Raji (cell line): ENCODE results near the gene AXL.

Experiments
- POLR2A ChIP-seq: IDR thresholded peaks from 2 replicates; pipeline ENCODE4 v1.6.1; 2011; ENCODE audit warnings: low read depth, low read length, control low read depth; ENCODE audit not compliant: insufficient read depth

Gene AXL

GRCh38 chr19:41274802-41275201 lies 55.8 kb downstream of the AXL start:
- no peak for TF ChIP-seq POLR2A

GRCh38 chr19:41276231-41276630 lies 57.2 kb downstream of the AXL start:
- TF ChIP-seq POLR2A, result no peak

- no peak for TF ChIP-seq POLR2A
Observed at GRCh38 chr19:41278478-41278877, 59.5 kb downstream of the AXL start.

GRCh38 chr19:41288673-41289530 lies 69.9 kb downstream of the AXL start:
- no peak for TF ChIP-seq POLR2A

GRCh38 chr19:41294393-41294792 lies 75.4 kb downstream of the AXL start:
- no peak for TF ChIP-seq POLR2A

- no peak for TF ChIP-seq POLR2A
Observed at GRCh38 chr19:41295499-41295898, 76.5 kb downstream of the AXL start.

GRCh38 chr19:41296433-41296871 lies 77.4 kb downstream of the AXL start:
- TF ChIP-seq POLR2A, result no peak

- TF ChIP-seq POLR2A, result no peak
Observed at GRCh38 chr19:41297628-41298347, 78.8 kb downstream of the AXL start.

GRCh38 chr19:41298348-41298964 lies 79.4 kb downstream of the AXL start:
- no peak for TF ChIP-seq POLR2A

GRCh38 chr19:41299046-41299754 lies 80.2 kb downstream of the AXL start:
- TF ChIP-seq POLR2A, result no peak

GRCh38 chr19:41299755-41300089 lies 80.7 kb downstream of the AXL start:
- TF ChIP-seq POLR2A, result no peak

GRCh38 chr19:41300555-41300954 lies 81.5 kb downstream of the AXL start:
- no peak for TF ChIP-seq POLR2A

- no peak for TF ChIP-seq POLR2A
Observed at GRCh38 chr19:41302624-41303351, 83.8 kb downstream of the AXL start.

- no peak for TF ChIP-seq POLR2A
Observed at GRCh38 chr19:41303954-41304353, 84.9 kb downstream of the AXL start.
